Caco-2 (cell line): ENCODE measurements around the gene TLN1. TPM values are rescaled to one million over a fixed set of nuclear protein-coding genes. Genes with fewer than 3 reads are reported as not detected.
A peak's percentile ranks its signal among the peaks of the same experiment; 100 is the strongest.

Source experiments
- BruUV-seq: library from RNA; stranded (reverse); fragments of 400-500 nt; replicated peaks from 2 replicates; lab custom pipeline; 2021; lab: Mats Ljungman, UMichigan
- CTCF ChIA-PET: fragments of 300-600 bp; sonication (Branson Sonifier 250); formaldehyde crosslinking; loops from one replicate; lab custom pipeline; 2022; ENCODE audit warnings: antibody characterized with exemption; lab: Charles Lee
- POLR2A ChIA-PET: fragments of 300-600 bp; sonication (Branson Sonifier 250); formaldehyde crosslinking; loops from one replicate; lab custom pipeline; 2022; ENCODE audit warnings: antibody characterized with exemption; lab: Charles Lee
- DNase-seq, 2 experiments: peaks; one replicate each; pipeline versions ENCODE4 v3.0.0 to v3.0.0-alpha.2; 2020 to 2022
- H3K27me3 ChIP-seq: replicated peaks from 2 replicates; pipeline ENCODE4 v1.6.0; 2011; ENCODE audit warnings: low read length; ENCODE audit not compliant: control insufficient read depth, insufficient read depth
- H3K36me3 ChIP-seq: 2 replicates; pipeline ENCODE4 v1.5.1; 2011; ENCODE audit warnings: low read length; ENCODE audit not compliant: control insufficient read depth, insufficient read depth
- H3K4me1 ChIP-seq: fragments of 250-450 bp; sonication (Bioruptor Pico); 2 replicates; pipeline ENCODE4 v1.5.1; 2020; ENCODE audit warnings: mild to moderate bottlenecking
- H3K4me3 ChIP-seq: 2 replicates; pipeline ENCODE4 v1.5.1; 2011; ENCODE audit warnings: low read depth, mild to moderate bottlenecking, control low read depth, low read length
- H3K9me3 ChIP-seq: fragments of 250-450 bp; sonication (Bioruptor Pico); 2 replicates; pipeline ENCODE4 v1.5.1; 2020; ENCODE audit warnings: mild to moderate bottlenecking, moderate library complexity
- H3K27ac Mint-ChIP-seq: one replicate; pipeline ENCODE4 v1.8.0; 2022; ENCODE audit warnings: mixed read lengths; ENCODE audit not compliant: unreplicated experiment
- H3K27me3 Mint-ChIP-seq: one replicate; pipeline ENCODE4 v1.8.0; 2022; ENCODE audit warnings: mixed read lengths; ENCODE audit not compliant: insufficient read depth, unreplicated experiment
- H3K36me3 Mint-ChIP-seq: one replicate; pipeline ENCODE4 v1.8.0; 2022; ENCODE audit warnings: mild to moderate bottlenecking, mixed read lengths; ENCODE audit not compliant: insufficient read depth, unreplicated experiment
- H3K4me1 Mint-ChIP-seq: one replicate; pipeline ENCODE4 v1.8.0; 2022; ENCODE audit warnings: low read depth, mixed read lengths; ENCODE audit not compliant: unreplicated experiment
- H3K4me3 Mint-ChIP-seq: one replicate; pipeline ENCODE4 v1.8.0; 2022; ENCODE audit warnings: mild to moderate bottlenecking, moderate library complexity, mixed read lengths; ENCODE audit not compliant: unreplicated experiment
- H3K9me3 Mint-ChIP-seq: one replicate; pipeline ENCODE4 v1.8.0; 2022; ENCODE audit warnings: mixed read lengths; ENCODE audit not compliant: unreplicated experiment
- CTCF ChIP-seq, 2 experiments: fragments of 200-600 bp in 1 of 2; IDR thresholded peaks; 1 replicate in 1 of 2; 2 replicates in 1 of 2; pipeline versions ENCODE4 v1.5.1 to v1.8.0; 2011 to 2022; ENCODE audit warnings: antibody characterized with exemption in 1 of 2, control low read depth in 1 of 2, inconsistent platforms in 1 of 2, low read depth in 1 of 2, low read length in 1 of 2, mild to moderate bottlenecking in 1 of 2, moderate library complexity in 1 of 2; ENCODE audit not compliant: insufficient read depth in 1 of 2, severe bottlenecking in 1 of 2, unreplicated experiment in 1 of 2
- intact Hi-C: fragments of 100-400 bp; cut with micrococcal nuclease; formaldehyde crosslinking; loops from one replicate; pipeline ENCODE4 v1.10.0; 2022; ENCODE audit not compliant: unreplicated experiment
- total RNA-seq: library from RNA; stranded (reverse); gene quantifications from 2 replicates; pipeline ENCODE4 v1.2.3, GENCODE V29; 2022

TLN1 gene
- total RNA-seq, 1 experiment from 2014 or later: 147 TPM

DNA sequence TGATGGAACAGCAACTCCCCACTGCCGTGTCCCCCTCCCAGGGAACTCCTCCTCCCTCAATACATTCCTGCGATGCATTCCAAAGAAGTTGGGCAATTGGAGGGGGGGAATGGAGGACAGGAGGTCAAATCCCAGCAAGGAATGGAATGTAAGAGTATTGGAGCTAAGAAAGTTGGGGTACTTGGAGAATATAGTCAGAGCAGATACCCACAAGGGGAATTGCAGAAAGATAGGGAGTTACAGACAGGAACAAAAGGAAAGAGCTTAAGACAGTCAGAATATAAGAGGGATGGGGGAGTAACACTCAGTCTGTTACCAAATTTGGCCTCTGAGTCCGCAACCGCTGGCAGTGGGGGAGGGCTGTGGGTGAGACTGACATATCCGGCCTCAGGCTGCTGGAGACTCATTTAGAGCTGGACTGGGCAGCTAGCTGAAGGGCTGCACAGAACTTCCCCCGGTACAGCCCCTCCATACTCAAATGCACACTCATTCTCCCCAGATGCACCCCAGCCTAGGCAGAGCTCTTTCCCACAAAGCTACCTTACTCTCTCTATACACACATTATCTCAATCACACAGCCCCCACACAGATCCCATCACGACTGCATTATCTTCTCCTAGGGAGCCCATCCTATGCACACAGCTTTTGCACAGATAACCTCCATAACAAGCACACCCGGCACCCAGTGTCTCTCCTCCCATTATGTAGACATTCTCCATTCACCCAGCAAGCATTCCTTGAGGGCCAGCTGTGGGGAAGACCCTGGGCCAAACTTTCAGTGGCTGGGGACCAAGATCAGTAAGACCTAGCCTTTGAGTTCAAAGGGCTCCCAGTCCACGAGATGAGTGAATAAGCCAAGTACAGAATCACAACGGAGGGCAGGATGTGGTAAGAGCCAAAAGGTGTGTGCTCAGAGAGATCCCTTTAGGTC, 3.7 kb downstream of the TLN1 start:
- CTCF ChIA-PET: interaction anchor here (0.6 to 3.3 kb wide), 15 partner anchors 8 to 657 kb away, joined by 3 to 33 read pairs (median 5); partner anchors contain the start of genes ARHGEF39, CCDC107, GBA2 and HINT2
- peak; percentile 88 to 92 for DNase-seq
- no peaks in the 10 kb centered on the region for H3K27me3 Mint-ChIP-seq
- H3K9me3 Mint-ChIP-seq: no peaks in the 10 kb centered on the region
- Histone ChIP-seq H3K4me1 (peaks cover 52% of the 10 kb centered on the region), H3K9me3 (no peaks in the 10 kb centered on the region), H3K36me3 (peaks cover 5% of the 10 kb centered on the region), H3K4me3 (peak overlapping the region; percentile 34), H3K27me3 (no peaks in the 10 kb centered on the region)
- H3K4me1 Mint-ChIP-seq: no peaks in the 10 kb centered on the region
- TF ChIP-seq CTCF (IDR thresholded peaks at IDR 0.05; ENCODE audit: insufficient read depth in 1 of 2, low read depth in 1 of 2, low read length in 1 of 2, severe bottlenecking in 1 of 2, unreplicated experiment in 1 of 2): no peak
- H3K36me3 Mint-ChIP-seq: peaks cover 49% of the 10 kb centered on the region
- POLR2A ChIA-PET: interaction anchor here (0.5 to 2.8 kb wide), 23 partner anchors 17 to 1063 kb away, joined by 3 to 32 read pairs (median 4); partner anchors contain the start of genes ARHGEF39, CCDC107, GBA2 and RGP1
- BruUV-seq: TSS peak; percentile 31
- H3K27ac Mint-ChIP-seq: no peak overlapping the region
- intact Hi-C loops: loop anchor here (1.0 kb wide), 1 partner anchor 67 kb away; no protein-coding TSS in a partner anchor
- no peak overlapping the region for H3K4me3 Mint-ChIP-seq

DNA sequence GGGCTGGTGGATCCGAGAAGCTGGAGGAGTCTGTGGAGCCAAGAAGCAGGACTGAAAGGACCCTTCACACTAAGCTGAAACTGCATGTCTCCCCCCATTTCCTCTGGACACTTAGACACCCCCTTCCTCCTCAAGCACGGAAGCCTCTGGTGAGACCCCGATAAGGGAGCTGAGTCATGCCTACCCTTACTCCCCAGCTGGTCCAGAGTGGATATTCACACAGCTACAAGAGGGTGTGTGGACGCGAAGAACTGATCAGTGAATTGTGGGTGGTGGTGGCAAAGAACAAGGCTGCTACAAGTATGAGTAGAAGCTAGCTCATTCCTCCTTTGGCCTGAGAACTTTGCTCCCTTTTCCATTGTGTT, 4.3 kb downstream of the TLN1 start:
- Histone ChIP-seq H3K36me3 (peaks cover 5% of the 10 kb centered on the region), H3K4me3 (peak overlapping the region; percentile 34), H3K27me3 (no peaks in the 10 kb centered on the region), H3K4me1 (peaks cover 51% of the 10 kb centered on the region), H3K9me3 (no peaks in the 10 kb centered on the region)
- BruUV-seq: no TSS peak
- no peaks in the 10 kb centered on the region for H3K9me3 Mint-ChIP-seq
- DNase-seq: no peak
- H3K27me3 Mint-ChIP-seq: no peaks in the 10 kb centered on the region
- TF ChIP-seq CTCF (IDR thresholded peaks at IDR 0.05; ENCODE audit: insufficient read depth in 1 of 2, low read depth in 1 of 2, low read length in 1 of 2, severe bottlenecking in 1 of 2, unreplicated experiment in 1 of 2): no peak
- intact Hi-C loops: loop anchor here (1.0 kb wide), 1 partner anchor 66 kb away; no protein-coding TSS in a partner anchor
- no peak overlapping the region for H3K27ac Mint-ChIP-seq
- no peaks in the 10 kb centered on the region for H3K4me1 Mint-ChIP-seq
- H3K4me3 Mint-ChIP-seq: no peak overlapping the region
- CTCF ChIA-PET: interaction anchor here (0.6 to 3.3 kb wide), 15 partner anchors 9 to 656 kb away, joined by 3 to 33 read pairs (median 5); partner anchors contain the start of genes ARHGEF39, CCDC107, GBA2 and HINT2
- POLR2A ChIA-PET: interaction anchor here (0.6 to 2.8 kb wide), 22 partner anchors 16 to 1062 kb away, joined by 3 to 32 read pairs (median 4); partner anchors contain the start of genes ARHGEF39, CCDC107, GBA2 and RGP1
- H3K36me3 Mint-ChIP-seq: peaks cover 49% of the 10 kb centered on the region

DNA sequence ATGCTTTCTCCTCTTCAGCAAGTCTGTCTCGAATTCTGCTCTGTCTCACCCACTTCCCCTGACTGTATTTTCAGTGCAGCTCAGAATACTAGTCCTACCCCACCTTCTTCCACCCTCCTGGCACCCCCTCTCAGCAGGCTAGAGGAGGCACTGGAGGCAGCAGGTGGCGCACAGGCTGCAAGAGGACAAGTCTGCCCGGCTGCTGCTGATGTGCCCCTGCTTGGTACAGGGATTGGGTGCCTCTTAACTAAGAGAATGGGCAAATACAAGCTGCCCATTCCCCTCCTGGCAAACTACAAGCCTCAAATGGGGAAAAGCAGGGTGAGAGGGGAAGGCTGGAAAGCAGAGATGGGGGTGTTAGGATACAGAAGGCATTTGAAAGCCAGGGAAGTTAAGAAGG, 5.1 kb downstream of the TLN1 start:
- DNase-seq: peak in 1 of 2 experiments; percentile 22
- ChIA-PET CTCF (interaction anchor here (1.1 to 3.3 kb wide), 9 partner anchors 9 to 116 kb away, joined by 3 to 33 read pairs (median 6); partner anchors contain the start of genes ARHGEF39, GBA2 and RGP1), POLR2A (interaction anchor here (1.2 to 2.8 kb wide), 6 partner anchors 22 to 81 kb away, joined by 3 to 32 read pairs (median 18); partner anchors contain the start of genes ARHGEF39, CCDC107, GBA2 and RGP1)
- no peak overlapping the region for H3K27ac Mint-ChIP-seq
- H3K36me3 ChIP-seq: peaks cover 7% of the 10 kb centered on the region
- H3K36me3 Mint-ChIP-seq: peaks cover 49% of the 10 kb centered on the region
- H3K27me3 Mint-ChIP-seq: no peaks in the 10 kb centered on the region
- no peaks in the 10 kb centered on the region for H3K9me3 ChIP-seq
- H3K4me3 ChIP-seq: peak overlapping the region; percentile 34
- H3K4me1 ChIP-seq: peaks cover 51% of the 10 kb centered on the region
- BruUV-seq: no TSS peak
- H3K27me3 ChIP-seq: no peaks in the 10 kb centered on the region
- intact Hi-C loops: no loop called here
- H3K4me3 Mint-ChIP-seq: no peak overlapping the region
- peak in 1 of 2 experiments; percentile 3 for TF ChIP-seq CTCF (IDR thresholded peaks at IDR 0.05; ENCODE audit: insufficient read depth in 1 of 2, low read depth in 1 of 2, low read length in 1 of 2, severe bottlenecking in 1 of 2, unreplicated experiment in 1 of 2)
- no peaks in the 10 kb centered on the region for H3K4me1 Mint-ChIP-seq
- no peaks in the 10 kb centered on the region for H3K9me3 Mint-ChIP-seq
